Fibroblast of lung (primary cell): ENCODE data around the gene MAEA. TPM values are rescaled to one million over a fixed set of nuclear protein-coding genes. Genes with fewer than 3 reads are reported as not detected.

Experiments
- DNase-seq, 2 donors: peaks; one replicate each; pipeline versions ENCODE4 v3.0.0 to v3.0.0-alpha.2; 2010; ENCODE audit warnings: low read depth in 2 of 2
- H2AFZ ChIP-seq: 2 replicates; pipeline ENCODE4 v1.5.1; 2012; ENCODE audit warnings: low read length, control low read depth, inconsistent platforms
- H3K27ac ChIP-seq: 2 replicates; pipeline ENCODE4 v1.5.1; 2011; ENCODE audit warnings: low read length, control low read depth; ENCODE audit not compliant: insufficient read depth
- H3K27me3 ChIP-seq: 2 replicates; pipeline ENCODE4 v1.5.1; 2011; ENCODE audit warnings: mild to moderate bottlenecking, low read length; ENCODE audit not compliant: control insufficient read depth, insufficient read depth
- H3K36me3 ChIP-seq: 2 replicates; pipeline ENCODE4 v1.5.1; 2011; ENCODE audit warnings: low read length; ENCODE audit not compliant: control insufficient read depth, insufficient read depth
- H3K4me1 ChIP-seq: 2 replicates; pipeline ENCODE4 v1.5.1; 2011; ENCODE audit warnings: low read length; ENCODE audit not compliant: control insufficient read depth, insufficient read depth; ENCODE audit errors: extremely low read depth
- H3K4me2 ChIP-seq: 2 replicates; pipeline ENCODE4 v1.5.1; 2011; ENCODE audit warnings: low read length, control low read depth; ENCODE audit not compliant: insufficient read depth; ENCODE audit errors: extremely low read depth
- H3K4me3 ChIP-seq, 4 experiments: fragments of 200-600 bp in 1 of 4; sonication (generic) in 1 of 4; replicated peaks in 1 of 4; 2 replicates each; pipeline ENCODE4 v1.5.1; 2011 to 2016; ENCODE audit warnings: low read length in 4 of 4, low read depth in 3 of 4, mild to moderate bottlenecking in 3 of 4, control low read depth in 2 of 4, inconsistent platforms in 1 of 4, mixed read lengths in 1 of 4; ENCODE audit not compliant: insufficient read depth in 1 of 4; ENCODE audit errors: control extremely low read depth in 1 of 4
- H3K79me2 ChIP-seq: 2 replicates; pipeline ENCODE4 v1.5.1; 2012; ENCODE audit warnings: mild to moderate bottlenecking, low read length, inconsistent platforms; ENCODE audit not compliant: control insufficient read depth, insufficient read depth
- H3K9ac ChIP-seq: 2 replicates; pipeline ENCODE4 v1.5.1; 2011; ENCODE audit warnings: mild to moderate bottlenecking, low read length, control low read depth; ENCODE audit not compliant: insufficient read depth
- H3K9me3 ChIP-seq: 2 replicates; pipeline ENCODE4 v1.5.1; 2012; ENCODE audit warnings: low read depth, low read length; ENCODE audit not compliant: control insufficient read depth, insufficient read depth
- H4K20me1 ChIP-seq: 2 replicates; pipeline ENCODE4 v1.5.1; 2011; ENCODE audit warnings: low read length; ENCODE audit not compliant: control insufficient read depth, insufficient read depth; ENCODE audit errors: extremely low read depth
- CTCF ChIP-seq, 2 donors: IDR thresholded peaks in 1 of 2; conservative IDR thresholded peaks in 1 of 2; 1 replicate in 1 of 2; 2 replicates in 1 of 2; pipeline ENCODE4 v1.5.1; 2011 to 2012; ENCODE audit warnings: low read length in 2 of 2, control low read depth in 1 of 2, inconsistent platforms in 1 of 2, low read depth in 1 of 2, mild to moderate bottlenecking in 1 of 2
- EZH2 ChIP-seq: IDR thresholded peaks from 2 replicates; pipeline ENCODE4 v1.5.1; 2012; ENCODE audit warnings: low read length, control low read depth, mild to moderate bottlenecking; ENCODE audit errors: missing control alignments
- polyA plus RNA-seq, 2 donors: library from polyadenylated mRNA; depleted of rRNA in 1 of 2; stranded (reverse) in 1 of 2; unstranded in 1 of 2; fragments of >200 nt; gene quantifications; 2 replicates each; pipeline ENCODE4 v1.2.1, GENCODE V29; 2011 to 2012; ENCODE audit warnings: missing spikeins in 1 of 2
- total RNA-seq: library from RNA; depleted of rRNA; stranded (reverse); fragments of >200 nt; gene quantifications from 2 replicates; pipeline ENCODE4 v1.2.1, GENCODE V29; 2014

MAEA gene
- total and polyA plus RNA-seq, 2 donors (not counting 1 experiment from before 2014, with no cell fraction given), result 44.3 to 53.8 TPM

- H3K79me2 ChIP-seq, result no peaks in the 10 kb centered on the region
- no peaks in the 10 kb centered on the region for H3K9me3 ChIP-seq
- TF ChIP-seq CTCF (conservative IDR thresholded peaks at IDR 0.05 in 1 of 2, IDR thresholded peaks at IDR 0.05 in 1 of 2; ENCODE audit: low read depth in 1 of 2, low read length in 2 of 2) (no peak), EZH2 (no peak)
- H3K4me2 ChIP-seq, result no peak overlapping the region
- H3K4me3 ChIP-seq, result no peak overlapping the region
- no peak overlapping the region for H3K27ac ChIP-seq
- no peaks in the 10 kb centered on the region for H3K4me1 ChIP-seq
- no peak overlapping the region for H2AFZ ChIP-seq
- no peaks in the 10 kb centered on the region for H3K36me3 ChIP-seq
- DNase-seq, result no peak
- H4K20me1 ChIP-seq, result no peaks in the 10 kb centered on the region
- H3K9ac ChIP-seq, result no peak overlapping the region
- H3K27me3 ChIP-seq, result no peaks in the 10 kb centered on the region
Observed at GRCh38 chr4:1283711-1284110, 6.0 kb upstream of the MAEA start.

- no peak for TF ChIP-seq EZH2
- no peak for TF ChIP-seq CTCF (conservative IDR thresholded peaks at IDR 0.05 in 1 of 2, IDR thresholded peaks at IDR 0.05 in 1 of 2; ENCODE audit: low read depth in 1 of 2, low read length in 2 of 2)
- Histone ChIP-seq H3K9me3 (no peaks in the 10 kb centered on the region), H3K4me3 (no peak overlapping the region), H3K36me3 (no peaks in the 10 kb centered on the region), H3K79me2 (peaks cover 6% of the 10 kb centered on the region), H3K27ac (no peak overlapping the region), H3K4me1 (no peaks in the 10 kb centered on the region), H3K27me3 (no peaks in the 10 kb centered on the region), H2AFZ (no peak overlapping the region), H3K4me2 (no peak overlapping the region), H4K20me1 (no peaks in the 10 kb centered on the region), H3K9ac (no peak overlapping the region)
- no peak for DNase-seq
Observed at GRCh38 chr4:1285151-1285789, 4.4 kb upstream of the MAEA start.

- Histone ChIP-seq H3K27me3 (no peaks in the 10 kb centered on the region), H3K4me2 (no peak overlapping the region), H3K9ac (no peak overlapping the region), H2AFZ (no peak overlapping the region), H3K4me1 (peaks cover 3% of the 10 kb centered on the region), H3K27ac (no peak overlapping the region), H3K4me3 (no peak overlapping the region), H3K36me3 (no peaks in the 10 kb centered on the region), H3K9me3 (no peaks in the 10 kb centered on the region), H3K79me2 (peaks cover 13% of the 10 kb centered on the region), H4K20me1 (no peaks in the 10 kb centered on the region)
- no peak for DNase-seq
- TF ChIP-seq EZH2 (no peak), CTCF (conservative IDR thresholded peaks at IDR 0.05 in 1 of 2, IDR thresholded peaks at IDR 0.05 in 1 of 2; ENCODE audit: low read depth in 1 of 2, low read length in 2 of 2) (no peak)
Observed at GRCh38 chr4:1285790-1286553, 3.7 kb upstream of the MAEA start.
